Measurements from ENCODE around the gene ZNF624.

The ZNF624 gene

DNA sequence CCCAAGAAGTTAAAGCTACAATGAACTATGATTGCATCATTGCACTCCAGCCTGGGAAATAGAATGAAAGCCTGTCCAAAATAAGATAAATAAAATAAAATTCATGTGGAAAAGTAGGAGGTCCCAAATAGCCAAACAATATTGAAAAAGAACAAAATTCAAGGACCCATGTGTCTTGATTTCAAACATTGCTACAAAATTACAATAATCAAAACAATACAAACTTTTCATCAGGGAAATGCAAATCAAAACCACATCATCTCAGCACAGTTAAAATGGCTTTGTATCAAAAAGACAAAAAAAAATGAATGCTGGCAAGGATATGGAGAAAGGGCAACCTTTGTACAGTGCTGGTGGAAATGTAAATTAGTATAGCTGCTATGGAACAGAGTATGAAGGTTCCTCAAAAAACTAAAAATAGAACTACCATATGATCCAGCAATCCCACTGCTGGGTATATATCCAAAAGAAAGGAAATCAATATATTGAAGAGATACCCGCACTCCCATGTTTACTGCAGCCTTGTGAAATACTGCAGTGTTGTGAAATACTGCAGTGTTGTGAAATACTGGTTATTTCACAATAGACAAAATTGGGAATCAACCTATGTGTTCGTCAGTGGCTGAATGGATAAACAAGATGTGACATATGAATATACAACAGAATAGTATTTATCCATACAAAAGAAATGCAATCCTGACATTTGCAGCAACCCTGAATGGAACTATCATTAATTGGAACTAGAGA, 60.1 kb downstream of the ZNF624 start:
- DNase-seq (ENCODE audit: low read depth in 2 of 2), result no peak

DNA sequence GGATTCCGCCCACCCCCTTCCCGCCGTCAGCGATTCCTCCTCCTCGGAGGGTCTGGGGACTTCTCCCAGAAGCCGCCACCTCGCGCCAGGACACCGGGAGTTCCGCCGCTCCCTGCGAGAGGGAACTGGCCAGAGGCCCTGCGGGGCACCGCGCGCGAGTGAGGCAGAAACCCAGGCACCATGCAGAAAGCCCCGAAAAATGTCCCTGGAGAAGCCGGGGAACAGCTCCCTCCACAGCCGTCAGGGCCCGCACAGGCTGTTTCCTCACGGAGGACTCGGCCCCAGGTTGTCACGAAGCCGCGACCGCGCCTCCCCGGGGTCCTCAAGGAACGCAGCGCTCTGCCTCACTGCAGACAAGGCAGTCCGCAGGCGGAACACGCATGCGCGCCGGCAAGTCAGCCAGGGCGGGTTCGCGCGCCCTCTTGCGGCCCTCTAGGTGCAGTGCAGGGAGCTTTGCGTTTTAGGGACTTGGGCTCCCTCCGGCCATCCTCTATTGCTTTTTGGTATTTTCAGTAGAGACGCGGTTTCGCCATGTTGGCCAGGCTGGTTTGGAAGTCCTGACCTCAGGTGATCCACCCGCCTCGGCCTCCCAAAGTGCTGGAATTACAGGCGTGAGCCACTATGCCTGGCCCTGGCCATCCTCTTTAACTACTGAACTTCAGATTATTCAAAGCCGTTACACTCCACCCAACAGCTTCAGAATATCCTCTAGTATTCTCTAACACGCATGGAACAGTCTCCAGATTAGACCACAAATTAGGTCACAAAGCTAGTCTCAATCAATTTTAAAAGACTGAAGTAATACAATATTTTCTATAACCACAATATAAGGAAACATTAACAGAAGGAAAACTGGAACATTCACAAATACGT, 64.3 kb downstream of the ZNF624 start:
- DNase-seq (ENCODE audit: low read depth in 2 of 2), result peak; percentile 86 to 88

DNA sequence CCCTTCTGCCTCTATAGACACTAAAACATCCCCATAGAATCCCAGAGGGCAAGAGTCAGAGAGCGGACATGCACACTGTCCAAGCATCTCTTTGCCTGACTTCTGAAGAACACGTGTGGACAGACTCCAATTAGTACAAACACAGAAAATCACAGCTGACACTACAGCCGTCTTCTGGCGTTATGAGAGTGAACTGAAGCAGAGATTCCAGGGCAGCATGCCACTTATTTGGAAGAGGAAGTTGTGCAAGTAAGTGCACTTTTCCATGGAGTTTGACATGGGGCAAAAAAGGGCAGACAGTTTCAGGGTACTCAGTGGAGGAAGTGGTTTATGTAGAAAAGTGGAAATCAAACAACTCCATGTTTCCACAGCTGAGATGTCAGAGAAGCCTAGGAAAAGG, 67.9 kb downstream of the ZNF624 start:
- DNase-seq (ENCODE audit: low read depth in 2 of 2), result no peak

DNA sequence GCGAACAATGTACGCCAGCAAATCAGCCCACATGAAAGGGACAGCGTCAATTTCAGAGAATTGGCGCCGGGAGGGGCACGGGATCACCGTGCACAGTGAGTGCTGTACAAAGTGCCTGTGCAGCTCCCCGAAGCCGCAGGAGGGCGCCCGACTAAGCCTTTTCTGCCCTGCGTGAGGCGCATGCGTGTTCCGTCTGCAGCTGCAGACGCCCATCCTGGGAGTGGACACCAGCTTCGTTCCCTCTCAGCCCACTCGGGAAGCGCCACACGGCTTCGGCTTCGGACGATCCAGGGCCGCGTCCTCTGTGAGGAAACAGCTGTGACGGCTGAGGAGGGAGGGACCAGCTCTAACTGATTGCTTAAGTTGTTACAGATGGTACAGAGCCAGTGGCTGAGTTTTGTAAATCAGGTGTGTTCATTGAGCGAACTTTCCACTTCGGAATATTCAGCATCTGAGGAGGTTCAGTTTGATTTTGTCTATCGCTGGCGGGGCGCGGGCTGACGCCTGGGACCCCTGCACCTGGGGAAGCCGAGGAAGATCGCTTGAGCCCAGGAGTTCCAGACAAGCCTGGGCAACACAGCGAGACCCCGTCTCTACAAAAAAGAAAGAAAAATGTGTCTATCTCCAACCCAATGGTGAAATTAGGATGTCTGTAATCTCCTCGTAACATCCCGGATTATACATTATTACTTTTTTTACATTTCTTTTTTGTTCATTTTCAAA, 69.2 kb downstream of the ZNF624 start:
- peak; percentile 90 to 93 for DNase-seq (ENCODE audit: low read depth in 2 of 2)

DNA sequence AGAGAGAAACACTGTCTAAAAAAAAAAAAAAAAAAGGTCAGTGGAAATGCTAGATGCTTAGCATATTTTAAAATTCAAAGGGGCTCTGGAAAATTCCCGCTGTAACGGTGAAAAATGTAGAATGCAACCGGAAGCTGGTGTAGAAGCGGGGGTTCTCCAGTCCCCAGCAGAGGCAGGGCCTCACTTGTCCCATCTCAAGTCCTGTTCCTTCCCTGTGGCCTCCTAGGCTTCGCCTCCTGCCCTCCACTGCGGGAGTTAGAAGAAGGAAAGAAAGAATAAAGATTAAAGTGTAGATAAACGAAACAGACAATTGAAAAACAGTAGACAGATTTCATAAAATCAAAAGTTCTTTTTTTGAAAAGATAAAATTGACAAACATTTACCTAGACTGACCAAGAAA, 69.9 kb downstream of the ZNF624 start:
- no peak for DNase-seq (ENCODE audit: low read depth in 2 of 2)

DNA sequence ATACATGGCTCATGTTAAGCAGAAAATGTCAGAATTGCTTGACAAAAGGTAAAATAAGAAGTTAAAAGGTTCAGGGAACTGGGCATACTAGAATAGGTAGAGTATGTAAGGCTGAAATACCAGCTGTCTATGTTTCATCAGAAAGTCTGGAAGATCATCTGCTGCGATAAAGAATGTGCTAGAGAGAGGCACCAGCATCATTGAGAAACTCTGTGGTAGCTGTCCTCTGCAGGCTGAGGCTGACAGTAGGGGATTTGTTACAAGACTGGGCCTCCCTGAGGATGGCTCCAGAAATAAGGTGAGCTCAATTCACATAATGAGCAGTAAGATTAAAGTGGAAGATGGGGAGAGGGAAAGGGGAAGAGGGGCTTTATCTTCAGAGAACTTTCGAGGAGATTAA, 80.2 kb downstream of the ZNF624 start:
- DNase-seq (ENCODE audit: low read depth in 2 of 2), result no peak
